ENCODE data around the gene FOXN3. TPM values are rescaled to one million over a fixed set of nuclear protein-coding genes. Genes with fewer than 3 reads are reported as not detected.
A peak's percentile ranks its signal among the peaks of the same experiment; 100 is the strongest.

Gene FOXN3
- polyA plus RNA-seq, 1 donor from 2014 or later: 10.3 TPM

- no peaks in the 10 kb centered on the region for H4K20me1 ChIP-seq (ENCODE audit: insufficient read depth)
- H3K27me3 ChIP-seq (ENCODE audit: insufficient read depth, low read depth, low read length): no peaks in the 10 kb centered on the region
- H3F3A ChIP-seq (ENCODE audit: insufficient read depth, low read length, poor library complexity, severe bottlenecking): no peaks in the 10 kb centered on the region
- no peak overlapping the region for H2AFZ ChIP-seq (ENCODE audit: low read depth, low read length)
- H3K4me3 ChIP-seq (ENCODE audit: low read length): peak overlapping the region; percentile 41
- H3K79me2 ChIP-seq (replicated peaks; ENCODE audit: insufficient read depth, low read length): no peaks in the 10 kb centered on the region
- peak overlapping the region; percentile 63 for H3K27ac ChIP-seq (ENCODE audit: low read length)
- no peaks in the 10 kb centered on the region for H3K36me3 ChIP-seq (ENCODE audit: insufficient read depth, low read length)
- H3K9me3 ChIP-seq (ENCODE audit: low read length): no peaks in the 10 kb centered on the region
- H3K9me2 ChIP-seq (ENCODE audit: insufficient read depth, low read length): no peaks in the 10 kb centered on the region
- peak overlapping the region; percentile 29 for H3K9ac ChIP-seq (ENCODE audit: low read length)
- TF ChIP-seq EZH2 (IDR thresholded peaks at IDR 0.05; ENCODE audit: borderline replicate concordance, insufficient read depth, low read length, poor library complexity, severe bottlenecking): no peak
- peak; percentile 35 for TF ChIP-seq POLR2AphosphoS5 (IDR thresholded peaks at IDR 0.05)
- no peak overlapping the region for H3K4me2 ChIP-seq (ENCODE audit: low read length)
Measured at GRCh38 chr14:89340200-89341181, 76.5 kb downstream of the FOXN3 start.

GRCh38 chr14:89339579-89339978 is 77.5 kb downstream of the FOXN3 start:
- Histone ChIP-seq H3K9me2 (ENCODE audit: insufficient read depth, low read length) (no peaks in the 10 kb centered on the region), H3K4me3 (ENCODE audit: low read length) (no peak overlapping the region), H3K27ac (ENCODE audit: low read length) (no peak overlapping the region), H3K27me3 (ENCODE audit: insufficient read depth, low read depth, low read length) (no peaks in the 10 kb centered on the region), H3K4me2 (ENCODE audit: low read length) (no peak overlapping the region), H2AFZ (ENCODE audit: low read depth, low read length) (no peak overlapping the region), H3K9ac (ENCODE audit: low read length) (no peak overlapping the region), H3F3A (ENCODE audit: insufficient read depth, low read length, poor library complexity, severe bottlenecking) (no peaks in the 10 kb centered on the region), H4K20me1 (ENCODE audit: insufficient read depth) (no peaks in the 10 kb centered on the region), H3K9me3 (ENCODE audit: low read length) (no peaks in the 10 kb centered on the region), H3K36me3 (ENCODE audit: insufficient read depth, low read length) (no peaks in the 10 kb centered on the region), H3K79me2 (replicated peaks; ENCODE audit: insufficient read depth, low read length) (no peaks in the 10 kb centered on the region)
- TF ChIP-seq CTCF (IDR thresholded peaks at IDR 0.05; ENCODE audit: poor library complexity, severe bottlenecking) (no peak), POLR2AphosphoS5 (IDR thresholded peaks at IDR 0.05) (no peak), SMC3 (conservative IDR thresholded peaks at IDR 0.05; ENCODE audit: poor library complexity) (no peak), EZH2 (IDR thresholded peaks at IDR 0.05; ENCODE audit: borderline replicate concordance, insufficient read depth, low read length, poor library complexity, severe bottlenecking) (no peak), MXI1 (conservative IDR thresholded peaks at IDR 0.05; ENCODE audit: poor library complexity, severe bottlenecking) (no peak), EP300 (conservative IDR thresholded peaks at IDR 0.05; ENCODE audit: poor library complexity, severe bottlenecking) (no peak), TAF1 (IDR thresholded peaks at IDR 0.05; ENCODE audit: low read depth) (no peak), RAD21 (conservative IDR thresholded peaks at IDR 0.05) (no peak), REST (IDR thresholded peaks at IDR 0.05; ENCODE audit: borderline replicate concordance) (no peak)

Data from neural cell (in vitro differentiated cells).